Measurements from ENCODE around the gene ARHGDIA.

Gene ARHGDIA

GRCh38 chr17:81905993-81906392, 34.9 kb upstream of the ARHGDIA start:
- Histone ChIP-seq H3K27me3 (ENCODE audit: insufficient read depth, poor library complexity, severe bottlenecking) (no peaks in the 10 kb centered on the region), H3K36me3 (ENCODE audit: low read depth) (peaks cover 34% of the 10 kb centered on the region), H3K4me1 (ENCODE audit: insufficient read depth, poor library complexity, severe bottlenecking) (peaks cover 4% of the 10 kb centered on the region), H3K9me3 (ENCODE audit: severe bottlenecking) (no peaks in the 10 kb centered on the region), H3K27ac (ENCODE audit: poor library complexity, severe bottlenecking) (no peak overlapping the region), H3K4me3 (ENCODE audit: severe bottlenecking) (no peak overlapping the region)
- TF ChIP-seq, protein P1, sequence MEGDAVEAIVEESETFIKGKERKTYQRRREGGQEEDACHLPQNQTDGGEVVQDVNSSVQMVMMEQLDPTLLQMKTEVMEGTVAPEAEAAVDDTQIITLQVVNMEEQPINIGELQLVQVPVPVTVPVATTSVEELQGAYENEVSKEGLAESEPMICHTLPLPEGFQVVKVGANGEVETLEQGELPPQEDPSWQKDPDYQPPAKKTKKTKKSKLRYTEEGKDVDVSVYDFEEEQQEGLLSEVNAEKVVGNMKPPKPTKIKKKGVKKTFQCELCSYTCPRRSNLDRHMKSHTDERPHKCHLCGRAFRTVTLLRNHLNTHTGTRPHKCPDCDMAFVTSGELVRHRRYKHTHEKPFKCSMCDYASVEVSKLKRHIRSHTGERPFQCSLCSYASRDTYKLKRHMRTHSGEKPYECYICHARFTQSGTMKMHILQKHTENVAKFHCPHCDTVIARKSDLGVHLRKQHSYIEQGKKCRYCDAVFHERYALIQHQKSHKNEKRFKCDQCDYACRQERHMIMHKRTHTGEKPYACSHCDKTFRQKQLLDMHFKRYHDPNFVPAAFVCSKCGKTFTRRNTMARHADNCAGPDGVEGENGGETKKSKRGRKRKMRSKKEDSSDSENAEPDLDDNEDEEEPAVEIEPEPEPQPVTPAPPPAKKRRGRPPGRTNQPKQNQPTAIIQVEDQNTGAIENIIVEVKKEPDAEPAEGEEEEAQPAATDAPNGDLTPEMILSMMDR (IDR thresholded peaks at IDR 0.05; ENCODE audit: poor library complexity, severe bottlenecking): no peak
- DNase-seq (ENCODE audit: low spot score) (no peak), ATAC-seq (ENCODE audit: low read depth) (no peak)

- ATAC-seq (ENCODE audit: low read depth) (no peak), DNase-seq (ENCODE audit: low spot score) (no peak)
- H3K36me3 ChIP-seq (ENCODE audit: low read depth): peaks cover 37% of the 10 kb centered on the region
- TF ChIP-seq, protein P1 (IDR thresholded peaks at IDR 0.05; ENCODE audit: poor library complexity, severe bottlenecking): no peak
- no peaks in the 10 kb centered on the region for H3K9me3 ChIP-seq (ENCODE audit: severe bottlenecking)
- H3K4me3 ChIP-seq (ENCODE audit: severe bottlenecking): no peak overlapping the region
- H3K27ac ChIP-seq (ENCODE audit: poor library complexity, severe bottlenecking): no peak overlapping the region
- H3K27me3 ChIP-seq (ENCODE audit: insufficient read depth, poor library complexity, severe bottlenecking): no peaks in the 10 kb centered on the region
- peaks cover 4% of the 10 kb centered on the region for H3K4me1 ChIP-seq (ENCODE audit: insufficient read depth, poor library complexity, severe bottlenecking)
Measured at GRCh38 chr17:81905424-81905875, 34.3 kb upstream of the ARHGDIA start.

GRCh38 chr17:81904600-81905423, 33.7 kb upstream of the ARHGDIA start:
- H3K36me3 ChIP-seq (ENCODE audit: low read depth): peaks cover 43% of the 10 kb centered on the region
- no peaks in the 10 kb centered on the region for H3K4me1 ChIP-seq (ENCODE audit: insufficient read depth, poor library complexity, severe bottlenecking)
- H3K27me3 ChIP-seq (ENCODE audit: insufficient read depth, poor library complexity, severe bottlenecking): no peaks in the 10 kb centered on the region

DNA sequence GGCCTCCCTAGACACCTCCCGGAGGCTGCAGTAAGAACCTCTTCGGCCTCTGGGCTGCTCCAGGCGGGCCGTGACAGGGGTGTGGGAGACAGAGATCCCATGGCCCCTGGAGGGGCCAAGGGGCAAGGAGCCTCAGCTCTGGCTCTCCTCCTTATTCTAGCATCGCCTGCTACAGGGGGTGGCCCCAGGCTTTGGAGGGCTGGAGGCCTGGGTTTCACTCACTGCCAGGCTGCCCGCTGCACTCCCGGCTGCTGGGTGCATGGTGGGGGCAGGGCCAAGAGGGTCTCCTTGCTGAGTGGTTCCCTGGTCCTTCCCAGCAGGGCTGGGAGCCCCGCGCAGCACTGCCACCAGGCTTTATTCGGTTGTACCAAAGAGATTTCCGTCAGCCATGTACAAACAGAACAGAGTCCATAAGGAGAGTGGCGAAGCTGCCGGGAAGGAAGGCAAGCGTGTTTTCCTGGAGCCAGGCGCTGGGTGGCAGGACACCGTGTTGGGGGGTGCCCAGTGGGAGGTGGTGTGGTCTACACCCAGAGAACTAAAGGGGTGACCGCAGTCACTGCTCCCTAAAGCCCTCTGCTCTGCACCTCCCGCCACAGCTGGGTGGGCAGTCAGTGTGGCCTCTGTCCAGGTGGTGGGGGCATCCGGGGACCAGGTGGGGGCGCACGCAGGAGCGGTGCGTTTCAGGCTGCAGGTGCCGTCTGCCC, 32.9 kb upstream of the ARHGDIA start:
- Histone ChIP-seq H3K4me1 (ENCODE audit: insufficient read depth, poor library complexity, severe bottlenecking) (peaks cover 2% of the 10 kb centered on the region), H3K36me3 (ENCODE audit: low read depth) (peaks cover 47% of the 10 kb centered on the region), H3K9me3 (ENCODE audit: severe bottlenecking) (no peaks in the 10 kb centered on the region), H3K4me3 (ENCODE audit: severe bottlenecking) (no peak overlapping the region), H3K27ac (ENCODE audit: poor library complexity, severe bottlenecking) (no peak overlapping the region), H3K27me3 (ENCODE audit: insufficient read depth, poor library complexity, severe bottlenecking) (no peaks in the 10 kb centered on the region)
- ATAC-seq (ENCODE audit: low read depth) (no peak), DNase-seq (ENCODE audit: low spot score) (peak; percentile 61)
- TF ChIP-seq, protein P1 (IDR thresholded peaks at IDR 0.05; ENCODE audit: poor library complexity, severe bottlenecking): no peak

More at GRCh38 chr17:81904600-81905423, 33.7 kb upstream of the ARHGDIA start:
- Histone ChIP-seq H3K9me3 (ENCODE audit: severe bottlenecking) (no peaks in the 10 kb centered on the region), H3K4me3 (ENCODE audit: severe bottlenecking) (no peak overlapping the region), H3K27ac (ENCODE audit: poor library complexity, severe bottlenecking) (no peak overlapping the region)
- TF ChIP-seq, protein P1 (IDR thresholded peaks at IDR 0.05; ENCODE audit: poor library complexity, severe bottlenecking): no peak
- ATAC-seq (ENCODE audit: low read depth) (no peak), DNase-seq (ENCODE audit: low spot score) (no peak)

Measured in RWPE2 (cell line).